ENCODE data around the gene C16orf90.
"Not testable (repeated sequence)": the region's sequence is repeated elsewhere in the genome, so short reads cannot be mapped to it uniquely, and the experiment has no call there.

C16orf90 gene

GRCh38 chr16:3511286-3512180, 16.2 kb upstream of the C16orf90 start:
- DNase-seq, result no peak

- no peak for DNase-seq
Observed at GRCh38 chr16:3510416-3510815, 15.1 kb upstream of the C16orf90 start.

- no peak for DNase-seq
Observed at GRCh38 chr16:3509470-3509928, 14.2 kb upstream of the C16orf90 start.

- no peak for DNase-seq
Observed at GRCh38 chr16:3508736-3509135, 13.4 kb upstream of the C16orf90 start.

GRCh38 chr16:3503523-3503922, 8.2 kb upstream of the C16orf90 start:
- no peak for DNase-seq

GRCh38 chr16:3501783-3502400, 6.6 kb upstream of the C16orf90 start:
- no peak for DNase-seq

GRCh38 chr16:3501412-3501761, 6.1 kb upstream of the C16orf90 start:
- DNase-seq, result not testable (repeated sequence)

GRCh38 chr16:3498988-3499387, 3.7 kb upstream of the C16orf90 start:
- DNase-seq, result no peak

GRCh38 chr16:3497771-3498170, 2.5 kb upstream of the C16orf90 start:
- DNase-seq, result no peak

GRCh38 chr16:3496386-3496785, 1.1 kb upstream of the C16orf90 start:
- no peak for DNase-seq

GRCh38 chr16:3494386-3494973, 809 bp downstream of the C16orf90 start:
- no peak for DNase-seq

GRCh38 chr16:3492356-3492755, 2.9 kb downstream of the C16orf90 start:
- DNase-seq, result no peak

GRCh38 chr16:3490911-3491629, 4.2 kb downstream of the C16orf90 start:
- DNase-seq, result peak in 1 of 2 experiments; percentile 26

- DNase-seq, result no peak
Observed at GRCh38 chr16:3488801-3489200, 6.5 kb downstream of the C16orf90 start.

GRCh38 chr16:3487521-3488410, 7.5 kb downstream of the C16orf90 start:
- no peak for DNase-seq

- DNase-seq, result no peak
Observed at GRCh38 chr16:3486506-3487215, 8.6 kb downstream of the C16orf90 start.

GRCh38 chr16:3485821-3486505, 9.3 kb downstream of the C16orf90 start:
- no peak for DNase-seq

- no peak for DNase-seq
Observed at GRCh38 chr16:3485097-3485745, 10.1 kb downstream of the C16orf90 start.

GRCh38 chr16:3484318-3485096, 10.8 kb downstream of the C16orf90 start:
- DNase-seq, result no peak

All from NCI-H187 (cell line).